ENCODE measurements around the gene SH3D21.
A peak's percentile ranks its signal among the peaks of the same experiment; 100 is the strongest.

Gene SH3D21

DNA sequence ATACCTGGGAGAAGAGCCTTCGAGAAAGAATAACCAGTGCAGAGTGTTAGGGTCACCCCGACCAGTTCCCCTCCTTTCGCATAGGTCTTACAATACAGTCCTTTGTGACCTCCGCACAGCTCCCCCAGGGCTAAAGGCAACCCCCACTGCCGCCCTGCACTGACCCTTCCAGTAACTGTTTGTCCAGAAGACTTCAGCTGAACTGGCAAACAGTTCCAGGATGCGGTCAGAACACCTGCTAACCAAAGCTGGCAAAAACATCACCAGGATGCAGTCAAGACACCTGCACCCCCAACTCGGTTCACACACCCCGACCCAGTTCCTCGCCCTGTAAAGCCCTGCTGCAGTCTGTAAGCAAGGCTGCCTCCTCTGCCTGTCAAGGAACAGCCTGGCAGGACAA, 23.6 kb downstream of the SH3D21 start:
- no peak for DNase-seq (ENCODE audit: low read depth in 2 of 2)

DNA sequence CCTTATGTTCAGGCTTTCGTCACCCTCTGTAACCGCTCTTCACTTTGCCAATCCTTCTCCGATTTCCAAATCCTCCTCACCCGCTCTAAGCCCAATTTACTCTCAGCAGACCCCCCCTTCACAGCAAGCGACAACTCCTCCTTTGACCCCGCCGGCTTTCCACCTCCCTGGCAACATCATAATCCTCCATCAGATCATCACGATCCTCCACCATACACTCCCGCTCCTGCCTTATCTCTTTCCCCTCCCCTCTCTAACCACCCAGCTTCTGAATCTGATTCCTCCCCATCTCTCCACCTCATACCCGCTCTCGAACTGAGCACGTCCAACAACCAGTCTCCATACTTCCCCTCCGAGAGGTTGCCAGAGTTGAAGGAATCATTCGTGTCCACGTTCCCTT, 24.8 kb downstream of the SH3D21 start:
- DNase-seq (ENCODE audit: low read depth in 2 of 2): no peak

DNA sequence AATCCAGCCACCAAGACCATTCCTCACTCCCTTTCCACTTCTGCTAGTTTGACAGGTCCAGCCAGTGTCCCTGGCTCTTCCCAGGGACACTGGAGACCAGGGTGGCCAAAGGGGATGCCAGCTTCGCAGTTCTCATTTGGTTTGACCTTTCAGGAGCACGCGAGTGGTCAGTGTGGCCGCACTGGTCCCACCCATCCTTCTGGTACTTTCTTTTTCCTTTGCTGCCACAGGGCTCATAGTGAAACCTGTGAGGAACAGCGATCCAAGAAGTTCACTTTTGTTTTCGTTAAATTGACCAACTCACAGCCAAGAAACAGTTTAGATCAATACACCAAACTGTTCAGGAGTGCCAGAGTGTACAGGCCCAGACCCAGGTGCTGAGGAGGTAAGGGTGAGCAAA, 31.7 kb downstream of the SH3D21 start:
- no peak for DNase-seq (ENCODE audit: low read depth in 2 of 2)

DNA sequence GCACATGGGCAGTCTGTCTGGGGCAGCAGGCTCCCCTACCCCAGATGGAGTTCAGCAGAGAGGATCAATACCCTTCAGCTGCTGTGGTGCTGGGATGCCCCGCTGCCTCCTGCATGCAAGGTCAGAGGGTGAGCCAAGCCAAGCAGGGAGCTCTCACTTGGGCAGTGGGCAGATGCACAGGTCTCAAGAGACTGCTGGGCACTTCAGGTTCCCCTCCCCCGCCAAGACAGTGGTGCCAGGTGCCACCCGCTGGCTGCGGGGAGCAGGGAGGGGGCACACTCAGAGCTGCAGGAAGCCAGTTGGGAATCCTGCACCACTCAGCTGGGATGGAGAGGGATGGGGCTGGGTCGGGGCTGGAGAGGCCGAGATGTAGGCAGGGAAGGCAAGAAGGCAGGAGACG, 33.0 kb downstream of the SH3D21 start:
- DNase-seq (ENCODE audit: low read depth in 2 of 2): no peak

DNA sequence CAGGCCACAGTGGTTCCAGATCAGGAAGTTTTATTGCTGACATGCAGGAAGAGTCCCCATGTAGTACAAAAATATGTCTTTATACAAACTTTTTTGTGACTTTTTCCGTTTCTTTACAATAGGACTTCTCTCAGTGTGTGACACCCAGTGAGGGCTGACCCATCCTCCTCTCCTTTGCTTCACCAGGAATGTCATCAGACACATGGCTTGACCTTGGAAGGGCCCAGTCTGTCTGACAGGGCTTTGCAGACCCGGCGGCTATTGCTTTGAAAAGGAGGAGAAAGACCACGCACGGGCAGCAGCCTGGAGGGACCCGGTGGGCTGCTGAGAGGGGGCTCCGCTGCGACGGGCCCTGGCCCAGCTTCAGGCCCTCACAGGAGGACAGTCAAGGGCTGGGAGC, 33.4 kb downstream of the SH3D21 start:
- no peak for DNase-seq (ENCODE audit: low read depth in 2 of 2)

DNA sequence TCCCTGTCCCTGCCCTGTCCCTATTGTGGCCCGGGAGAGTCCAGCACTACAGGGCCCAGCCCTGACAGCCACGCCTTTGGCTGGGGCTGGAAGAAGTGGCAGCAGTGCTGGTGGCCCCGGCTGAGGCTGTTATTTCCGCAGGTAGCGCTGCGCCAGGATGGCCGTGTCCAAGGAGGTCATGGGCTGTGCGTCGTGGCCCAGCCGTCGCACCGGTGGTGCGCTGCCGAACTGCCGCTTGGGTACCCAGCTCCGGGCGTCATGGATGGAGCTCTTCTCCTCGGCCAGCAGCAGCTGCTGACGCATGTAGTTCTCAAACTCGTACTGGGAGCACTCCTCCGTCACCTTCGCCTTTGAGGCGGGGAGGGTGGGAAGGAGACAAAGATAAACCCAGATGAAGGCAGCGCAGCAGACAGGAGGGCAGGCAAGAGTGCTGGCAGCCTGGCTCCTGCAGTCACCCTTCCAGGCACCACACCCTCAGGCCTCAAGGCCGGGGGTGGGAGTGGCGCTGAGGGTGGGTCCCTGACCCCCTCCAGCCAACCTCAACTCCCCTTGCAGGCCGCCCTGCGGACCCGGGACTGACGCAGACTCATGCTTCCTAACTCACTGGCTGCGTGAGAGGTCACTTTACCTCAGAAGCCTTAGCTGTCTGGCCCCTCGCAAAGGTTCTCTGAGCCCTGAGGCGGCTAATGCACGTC, 35.6 kb downstream of the SH3D21 start:
- no peak for DNase-seq (ENCODE audit: low read depth in 2 of 2)

DNA sequence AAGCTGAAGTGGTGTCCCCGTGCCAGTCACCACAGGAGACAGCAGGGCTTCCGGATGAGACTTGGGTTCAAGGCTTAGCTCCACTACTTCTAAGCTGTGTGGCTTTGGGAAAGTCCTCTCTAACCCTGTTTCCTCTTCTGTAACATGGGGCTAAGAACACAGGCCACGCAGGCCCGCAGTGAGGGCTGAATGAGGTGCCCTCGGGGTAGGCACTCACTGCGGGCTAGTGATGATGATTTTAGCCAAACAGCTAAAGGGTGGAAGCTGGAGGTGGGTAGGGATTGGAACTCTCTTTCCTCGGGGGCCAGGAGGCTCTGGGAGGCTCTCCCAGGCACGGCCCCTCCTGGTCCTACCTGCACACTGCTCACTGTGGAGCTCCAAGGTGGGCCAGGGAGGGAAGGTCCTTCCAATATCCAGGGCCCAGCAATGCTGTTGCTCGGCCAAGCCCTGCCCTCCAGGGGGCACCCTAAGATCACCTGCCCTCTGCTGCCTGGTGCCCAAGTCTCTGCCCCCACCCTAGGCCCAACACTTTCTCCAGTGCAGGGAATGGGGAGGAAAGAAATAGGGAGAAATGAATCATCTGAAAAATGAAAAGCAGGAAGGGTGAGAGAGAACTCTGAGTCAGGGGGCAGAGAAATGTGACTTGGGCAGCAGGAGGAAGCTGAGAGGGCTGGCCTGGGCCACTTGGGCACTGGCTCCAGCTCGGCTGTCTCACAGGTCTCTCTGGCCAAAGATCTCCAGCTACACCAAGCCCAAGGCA, 36.4 kb downstream of the SH3D21 start:
- DNase-seq (ENCODE audit: low read depth in 2 of 2): no peak

DNA sequence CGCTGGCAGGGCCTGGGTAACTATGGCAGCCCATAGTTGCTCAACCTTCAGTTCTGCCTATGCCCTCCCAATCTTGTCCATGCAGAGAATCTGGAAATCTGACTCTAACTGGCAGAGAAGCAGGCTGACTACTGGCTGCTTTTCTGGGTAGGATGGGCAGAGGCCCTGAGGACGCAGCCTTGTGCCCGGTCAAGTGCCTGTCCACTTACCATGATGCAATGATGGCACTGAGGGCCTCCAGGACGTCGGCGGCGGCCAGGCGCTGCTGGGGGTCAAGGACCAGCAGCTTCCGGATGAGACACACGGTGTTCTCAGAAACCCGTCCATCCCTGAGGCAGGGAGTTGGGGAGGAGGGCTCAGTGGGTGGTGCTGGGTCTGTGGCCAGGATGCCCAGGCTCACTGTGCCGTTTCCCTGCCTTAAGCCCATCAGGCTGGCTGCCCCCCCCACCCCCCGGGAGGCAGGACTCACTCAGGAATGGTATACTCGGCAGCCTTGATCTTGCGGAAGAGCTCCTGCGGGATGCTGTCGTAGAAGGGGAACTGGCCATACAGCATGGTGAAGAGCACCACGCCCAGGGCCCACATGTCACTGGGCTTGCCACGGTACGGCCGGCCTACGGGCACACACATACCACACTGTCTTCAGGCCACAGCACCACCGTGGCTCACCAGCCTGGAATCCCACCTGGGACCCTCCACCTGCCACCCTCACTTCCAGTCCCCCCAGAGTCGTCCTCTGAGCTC, 37.7 kb downstream of the SH3D21 start:
- DNase-seq (ENCODE audit: low read depth in 2 of 2): no peak

DNA sequence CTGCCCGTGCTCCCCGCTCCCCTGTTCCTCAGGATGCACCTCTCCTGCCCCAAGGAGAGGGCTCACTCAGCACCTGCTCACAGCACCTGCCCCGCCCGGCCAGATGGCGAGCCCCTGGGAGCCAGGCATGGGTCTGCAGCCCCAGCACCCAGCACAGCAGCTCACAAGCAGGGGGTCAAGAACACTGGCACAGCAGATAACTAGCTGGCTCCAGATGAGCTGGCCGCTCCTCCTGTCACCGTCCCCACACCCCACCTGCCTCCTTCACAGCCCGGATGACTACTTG, 38.2 kb downstream of the SH3D21 start:
- DNase-seq (ENCODE audit: low read depth in 2 of 2): no peak

DNA sequence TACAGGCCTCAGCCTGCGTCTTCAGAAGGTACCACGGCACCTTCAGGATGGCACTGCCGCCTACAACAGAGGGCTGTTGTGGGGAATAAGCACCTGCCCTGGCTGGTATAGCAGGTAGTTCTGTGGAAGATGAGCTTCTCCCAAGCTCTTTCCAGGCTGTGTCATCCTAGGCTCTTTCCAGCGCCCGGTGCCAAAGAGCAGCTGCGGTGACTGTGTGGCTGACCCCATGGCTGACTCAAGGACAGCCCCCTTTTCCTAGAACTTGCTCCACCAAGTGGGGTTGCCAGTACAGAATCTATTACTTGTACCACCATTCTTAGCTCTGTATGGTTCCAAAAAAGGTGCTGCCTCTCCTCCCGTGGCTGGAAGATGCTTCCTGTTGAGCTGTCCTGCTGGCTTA, 39.2 kb downstream of the SH3D21 start:
- no peak for DNase-seq (ENCODE audit: low read depth in 2 of 2)

DNA sequence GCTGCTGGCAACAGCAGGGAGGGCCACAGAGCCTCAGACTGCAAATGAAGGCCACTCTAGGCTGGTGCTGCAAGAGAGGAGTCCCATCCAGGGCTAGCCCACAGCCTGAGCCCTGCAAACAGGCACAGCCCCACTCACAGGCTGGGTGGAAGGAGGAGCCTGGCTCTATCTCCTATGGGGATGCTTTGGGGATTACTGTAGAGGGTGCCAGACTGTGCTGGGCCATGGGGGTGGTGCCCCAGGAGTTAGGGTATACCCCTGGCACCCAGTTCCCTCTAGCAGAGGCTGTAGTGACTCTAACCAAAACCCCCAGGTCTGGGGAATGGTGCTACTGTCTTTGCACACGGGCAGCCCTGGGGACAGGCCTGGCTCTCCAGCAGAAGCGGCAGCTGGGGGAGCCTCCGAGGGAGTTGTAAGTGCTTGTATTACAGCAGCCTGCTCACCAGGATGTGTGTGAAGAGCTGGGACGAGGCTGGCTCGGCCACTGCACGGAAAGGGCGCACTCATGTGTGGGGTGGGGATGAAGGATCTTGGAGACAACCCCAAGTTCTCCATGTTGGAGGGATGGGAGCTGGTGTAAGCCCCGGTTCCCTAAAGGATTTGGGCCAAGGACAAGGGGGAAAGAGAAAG, 40.7 kb downstream of the SH3D21 start:
- DNase-seq (ENCODE audit: low read depth in 2 of 2): no peak

DNA sequence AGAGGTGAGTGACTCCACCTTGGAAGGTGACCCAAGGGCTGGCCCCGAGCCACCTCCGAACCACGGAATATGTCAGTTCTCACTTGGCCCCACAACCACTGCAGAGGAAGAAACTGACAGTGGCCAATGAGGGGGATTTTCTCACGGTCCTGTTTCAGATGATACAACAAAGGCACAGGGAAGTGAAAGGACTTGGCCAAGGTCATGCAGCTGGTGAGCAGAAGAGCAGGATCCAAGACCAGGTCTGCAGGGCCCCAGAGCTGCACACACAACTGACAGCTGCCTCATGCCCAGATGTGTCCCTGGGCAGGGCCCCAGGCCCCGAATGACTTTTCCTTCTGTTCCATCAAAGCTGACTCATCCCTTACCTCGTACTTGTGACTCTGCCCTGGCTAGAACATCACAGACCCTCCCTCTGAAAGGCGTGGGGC, 43.1 kb downstream of the SH3D21 start:
- DNase-seq (ENCODE audit: low read depth in 2 of 2): no peak

DNA sequence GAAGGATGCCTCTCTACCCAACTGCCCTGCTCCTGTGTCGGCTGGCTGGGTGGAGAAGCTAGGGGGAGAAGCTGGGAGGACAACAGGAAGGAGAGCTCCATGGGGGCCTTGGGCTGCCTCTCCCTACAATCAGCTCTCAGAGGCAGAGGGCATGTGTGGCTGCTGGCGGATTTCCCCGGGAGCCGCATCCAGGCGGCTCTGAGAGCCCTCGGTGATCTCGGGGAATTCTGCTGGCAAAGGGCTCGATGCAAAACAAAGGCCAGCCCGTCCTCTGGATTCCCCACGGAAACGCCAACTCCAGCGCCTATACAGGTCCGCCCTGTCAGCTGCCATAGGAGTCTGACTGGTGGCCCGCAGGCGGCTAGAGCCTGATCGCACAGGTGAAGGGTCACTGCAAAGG, 43.7 kb downstream of the SH3D21 start:
- DNase-seq (ENCODE audit: low read depth in 2 of 2): no peak

DNA sequence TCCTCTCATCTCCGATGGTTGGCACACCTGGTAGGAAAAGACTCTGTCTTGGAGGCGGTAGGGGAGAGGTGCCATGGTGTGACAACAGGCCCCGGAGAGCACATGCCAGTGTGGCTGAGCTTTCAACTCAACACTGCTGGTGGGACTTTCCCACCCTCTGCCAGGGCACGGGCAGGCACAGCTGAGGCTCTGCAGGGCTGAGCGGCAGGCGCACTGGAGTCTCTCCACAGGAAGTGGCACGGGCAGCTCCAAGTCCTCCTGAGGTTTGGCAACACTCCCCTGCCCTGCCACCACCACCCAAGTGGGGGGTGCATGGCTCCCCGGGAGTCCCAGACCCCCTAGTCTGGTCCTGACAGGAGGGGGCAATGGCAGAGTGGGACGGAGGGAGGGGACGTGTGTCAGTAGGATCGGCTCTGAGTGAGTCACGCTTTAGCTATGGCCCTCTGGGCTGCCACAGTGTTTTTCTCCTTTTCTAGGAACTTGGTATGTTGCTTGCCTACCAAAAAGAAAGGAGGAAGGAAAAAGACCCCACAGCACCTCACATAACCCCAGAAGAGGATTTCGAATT, 44.6 kb downstream of the SH3D21 start:
- DNase-seq (ENCODE audit: low read depth in 2 of 2): peak in 1 of 2 donors; percentile 28

DNA sequence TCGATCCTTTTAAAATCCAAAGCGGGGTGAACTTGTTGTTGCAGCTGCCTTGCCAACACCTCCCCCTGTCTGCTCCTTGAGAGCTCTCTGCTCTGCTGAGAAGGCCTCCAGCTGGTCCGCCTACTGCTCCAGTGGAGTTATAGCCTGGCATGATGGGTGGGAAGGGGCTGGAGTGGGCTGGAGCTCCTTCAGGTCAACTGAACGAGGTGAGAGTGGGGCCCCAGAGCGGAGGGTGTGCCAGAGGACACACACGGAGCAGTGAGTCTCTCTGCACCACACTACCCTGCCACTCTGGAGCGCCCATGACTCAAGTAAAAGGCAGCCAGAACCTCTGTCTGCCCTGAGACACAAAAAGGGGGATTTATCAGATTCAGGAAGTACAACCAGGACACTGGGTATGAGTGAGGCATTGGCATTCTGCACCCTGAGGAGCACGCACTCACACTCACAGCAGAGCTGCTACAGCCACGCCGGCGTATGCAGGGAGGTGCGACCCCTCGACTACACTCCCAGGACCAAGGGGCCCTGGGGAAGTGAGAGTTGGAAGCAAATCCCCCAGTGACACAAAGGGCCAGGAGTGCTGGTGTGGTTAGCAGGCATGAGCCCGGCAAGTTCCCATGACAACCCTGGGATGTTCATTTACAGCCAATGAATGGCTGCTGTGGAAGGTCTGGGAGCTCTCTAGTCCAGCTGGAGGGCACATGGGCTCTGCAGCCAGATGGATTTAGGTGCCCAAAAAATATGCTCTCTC, 45.2 kb downstream of the SH3D21 start:
- DNase-seq (ENCODE audit: low read depth in 2 of 2): no peak

DNA sequence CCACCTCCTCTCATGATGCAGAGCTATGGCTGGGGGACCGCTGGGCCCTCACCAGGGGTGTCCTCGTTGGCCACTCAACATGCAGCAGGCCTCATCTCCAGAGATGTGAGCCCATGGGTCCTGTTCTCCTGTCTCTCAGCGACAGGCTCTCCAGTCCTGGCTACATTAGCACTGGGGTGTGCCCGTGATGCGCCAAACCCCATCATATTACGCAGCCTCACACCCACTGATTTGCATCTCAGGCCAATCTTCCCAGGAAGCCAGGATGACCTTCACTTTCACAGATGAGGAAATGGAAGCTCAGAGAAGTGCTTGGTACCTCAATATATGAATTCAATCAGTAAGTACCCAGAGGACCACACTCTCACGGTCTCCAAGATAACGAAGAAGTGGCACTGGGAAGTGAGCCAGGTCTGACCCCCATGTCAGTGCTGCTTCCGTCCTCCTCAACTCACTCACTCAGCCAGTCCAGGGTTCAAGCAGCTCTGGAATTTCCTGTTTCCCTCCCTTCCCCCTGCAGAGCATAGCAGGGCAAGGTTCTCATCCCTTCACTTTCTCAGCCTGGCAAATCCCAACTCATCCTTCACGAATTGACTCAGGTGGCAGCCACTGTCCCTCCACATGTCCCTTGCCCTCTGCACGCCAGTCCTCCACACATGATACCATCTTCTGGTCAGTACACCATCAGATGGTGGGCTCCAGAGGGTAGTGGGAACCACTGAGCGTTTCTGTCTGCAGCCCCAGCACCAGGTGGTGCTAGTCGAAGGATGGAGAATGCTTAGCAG, 46.1 kb downstream of the SH3D21 start:
- no peak for DNase-seq (ENCODE audit: low read depth in 2 of 2)

DNA sequence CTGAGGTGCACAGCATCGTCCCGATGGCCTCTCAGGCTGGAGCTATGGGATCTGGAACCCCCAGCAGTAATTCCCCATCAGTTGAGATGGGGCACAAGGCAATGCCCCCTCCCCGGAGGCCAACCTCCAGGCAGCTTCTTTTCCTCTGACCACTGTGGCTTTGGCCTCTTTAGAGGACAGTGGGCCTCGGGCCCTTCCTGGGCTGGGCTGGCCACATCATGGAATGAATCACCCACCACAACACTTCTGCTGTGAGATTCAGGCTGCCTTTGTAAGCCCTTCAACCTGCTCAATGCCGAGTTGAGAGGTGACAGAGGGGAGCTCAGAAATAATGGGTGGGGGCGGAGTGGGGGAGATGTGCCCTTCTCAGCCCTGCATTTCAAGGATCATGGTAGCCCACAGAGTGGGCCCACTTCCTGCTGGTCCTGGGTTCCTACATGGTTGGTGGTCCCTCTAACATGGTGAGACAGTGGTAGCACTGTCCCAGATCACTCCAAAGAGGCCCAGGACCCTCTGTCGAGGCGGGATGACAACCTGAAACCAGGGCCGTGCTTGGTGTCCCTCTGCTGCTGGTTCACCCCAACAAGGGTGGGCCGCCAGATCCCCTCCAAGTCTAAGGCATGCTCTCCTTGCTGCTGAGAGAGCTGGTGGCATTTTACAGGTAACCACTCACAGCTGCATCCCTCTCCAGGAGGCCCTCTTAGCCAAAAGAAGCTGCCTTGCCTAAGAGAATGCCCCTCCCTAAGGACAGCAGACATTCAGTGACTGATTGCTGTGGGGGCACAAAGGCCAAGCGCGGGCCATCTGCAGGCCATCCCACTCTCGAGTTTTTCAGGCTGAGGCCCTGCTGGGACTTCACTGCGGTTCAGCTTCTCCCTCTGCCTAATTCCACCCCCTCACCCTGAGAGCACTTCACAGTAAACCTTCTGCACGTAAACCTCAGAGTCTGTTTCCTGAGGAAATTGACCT, 47.0 kb downstream of the SH3D21 start:
- no peak for DNase-seq (ENCODE audit: low read depth in 2 of 2)

DNA sequence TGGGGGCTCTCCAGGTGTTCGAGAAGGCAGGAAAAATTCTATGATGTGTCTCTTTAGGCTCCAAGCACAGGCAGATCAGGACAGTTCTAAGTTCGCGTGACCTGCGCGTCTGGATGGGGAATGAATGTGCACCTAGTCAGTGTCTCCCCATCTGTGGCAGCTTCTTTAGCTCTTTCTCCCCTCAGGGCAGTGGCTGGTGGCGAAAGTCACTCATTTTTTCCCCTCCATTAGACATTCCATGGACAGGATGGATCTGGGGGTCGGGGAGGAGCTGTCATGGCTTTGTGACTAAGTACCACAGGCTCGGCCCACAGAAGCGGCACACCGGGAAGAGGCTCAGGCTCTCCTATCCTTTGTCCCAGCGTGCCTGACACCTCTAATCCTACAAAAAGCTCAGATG, 48.3 kb downstream of the SH3D21 start:
- DNase-seq (ENCODE audit: low read depth in 2 of 2): no peak

DNA sequence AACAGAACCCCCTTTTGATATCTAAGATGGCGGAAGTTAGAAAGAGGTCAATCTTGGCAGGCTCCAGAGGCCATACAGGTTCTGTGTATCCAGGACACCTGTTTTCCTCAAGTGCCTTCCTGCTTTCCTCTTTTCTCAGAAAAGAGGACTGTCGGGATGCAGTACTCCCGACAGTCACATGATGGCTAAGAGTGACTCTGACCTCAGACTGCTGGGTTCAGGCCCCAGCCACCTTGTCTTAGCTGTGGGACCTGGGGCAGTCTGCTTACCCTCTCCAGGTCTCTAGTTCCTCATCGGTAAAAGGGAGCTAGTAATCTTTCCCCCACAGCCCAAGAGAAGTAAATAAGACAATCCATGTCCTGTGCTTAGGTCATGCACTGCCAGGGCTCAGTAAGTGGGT, 49.6 kb downstream of the SH3D21 start:
- no peak for DNase-seq (ENCODE audit: low read depth in 2 of 2)
